Measurements from ENCODE around the gene MMP13. TPM values are rescaled to one million over a fixed set of nuclear protein-coding genes. Genes with fewer than 3 reads are reported as not detected.

MMP13 gene
- total and polyA plus RNA-seq, 2 of the 4 experiments (the other 2 are of a cell fraction) = not detected

- in situ Hi-C loops (cut with MboI; ENCODE audit: low sequenced_read_pairs) = no loop called here
Observed at GRCh38 chr11:102928247-102928646, 27.3 kb downstream of the MMP13 start.

More at GRCh38 chr11:102928247-102928646, 27.3 kb downstream of the MMP13 start:
- Histone ChIP-seq H3K4me2 (ENCODE audit: low read depth, low read length) (no peak overlapping the region), H4K5ac (ENCODE audit: low read depth, low read length) (no peak overlapping the region), H2BK5ac (ENCODE audit: low read depth, low read length, poor library complexity, severe bottlenecking) (no peak overlapping the region), H3K56ac (ENCODE audit: extremely low read depth, insufficient read depth, low read length) (no peak overlapping the region), H3K36me3 (ENCODE audit: control insufficient read depth, insufficient read depth, low read length) (no peaks in the 10 kb centered on the region), H2AK9ac (replicated peaks; ENCODE audit: low read depth, low read length, poor library complexity) (no peak overlapping the region), H3K4me1 (ENCODE audit: control insufficient read depth, insufficient read depth, low read length) (no peaks in the 10 kb centered on the region), H3K23ac (ENCODE audit: low read depth, low read length) (no peak overlapping the region), H3K4ac (ENCODE audit: low read depth, low read length) (no peak overlapping the region), H3K9me1 (ENCODE audit: insufficient read depth, low read length) (no peaks in the 10 kb centered on the region), H4K8ac (ENCODE audit: low read depth in 2 of 2, low read length in 2 of 2) (no peak overlapping the region), H2BK20ac (ENCODE audit: low read depth, low read length) (no peak overlapping the region), H2AK5ac (ENCODE audit: low read depth, low read length) (no peak overlapping the region), H2BK120ac (ENCODE audit: low read depth, low read length) (no peak overlapping the region), H4K91ac (ENCODE audit: insufficient read depth, low read depth, low read length) (no peak overlapping the region), H2AFZ (replicated peaks; ENCODE audit: low read length, poor library complexity) (no peak overlapping the region), H3K14ac (replicated peaks; ENCODE audit: low read depth, low read length) (no peak overlapping the region), H3K4me3 (ENCODE audit: insufficient read depth, low read depth, low read length) (no peak overlapping the region), H3K18ac (ENCODE audit: low read depth, low read length) (no peak overlapping the region), H4K20me1 (ENCODE audit: insufficient read depth, low read length) (no peaks in the 10 kb centered on the region), H3K9ac (ENCODE audit: low read depth, low read length) (no peak overlapping the region), H3K27ac (ENCODE audit: insufficient read depth, low read length) (no peak overlapping the region), H2BK15ac (ENCODE audit: low read depth, low read length) (no peak overlapping the region), H3K79me1 (ENCODE audit: low read depth in 1 of 2, low read length in 2 of 2) (no peaks in the 10 kb centered on the region), H3K27me3 (ENCODE audit: control insufficient read depth, insufficient read depth, low read length) (peaks cover 31% of the 10 kb centered on the region), H3K9me3 (ENCODE audit: control insufficient read depth, insufficient read depth, low read length) (no peaks in the 10 kb centered on the region)
- dilution Hi-C loops (cut with HindIII; ENCODE audit: low sequenced_read_pairs, unreplicated experiment) (no loop called here), intact Hi-C loops (cut with micrococcal nuclease) (no loop called here)
- no TSS peak for BruUV-seq (replicated peaks)
- no peak for ATAC-seq (ENCODE audit: low read depth)
- ChIA-PET POLR2A (ENCODE audit: unreplicated experiment) (no interaction called here), CTCF (interaction anchor here (1.2 kb wide), 1 partner anchor 14 kb away, joined by 3 read pairs; no protein-coding TSS in a partner anchor)
- TF ChIP-seq CHD1 (IDR thresholded peaks at IDR 0.05; ENCODE audit: low read depth, low read length) (no peak), NFE2L2 (IDR thresholded peaks at IDR 0.05; ENCODE audit: low read depth, low read length) (no peak), MXI1 (IDR thresholded peaks at IDR 0.05; ENCODE audit: borderline replicate concordance, low read depth, low read length) (no peak), RAD21 (IDR thresholded peaks at IDR 0.05; ENCODE audit: low read length) (no peak), POLR2A (IDR thresholded peaks at IDR 0.05; ENCODE audit: low read depth, low read length) (no peak), USF2 (IDR thresholded peaks at IDR 0.05; ENCODE audit: low read depth, low read length) (no peak), BHLHE40 (IDR thresholded peaks at IDR 0.05; ENCODE audit: low read depth, low read length) (no peak), CTCF (conservative IDR thresholded peaks at IDR 0.05; ENCODE audit: low read depth, low read length) (no peak), RFX5 (IDR thresholded peaks at IDR 0.05; ENCODE audit: low read depth, low read length) (no peak), FOS (IDR thresholded peaks at IDR 0.05; ENCODE audit: low read depth, low read length) (no peak)
- WGBS, 2 experiments (ENCODE audit: extremely low coverage in 2 of 2, insufficient read length in 1 of 2) = 62% methylated on average over 2 of the region's 4 CpGs; no CpG with 5 or more reads in 1 of the 2 experiments
- DNase-seq = no peak
